NB4 (cell line): ENCODE data around the gene MUC15.

ENCODE experiments used
- DNase-seq: peaks from one replicate; pipeline ENCODE4 v3.0.0; 2010; ENCODE audit warnings: low read depth
- H3K4me3 ChIP-seq: one replicate; pipeline ENCODE4 v1.5.1; 2011; ENCODE audit warnings: mild to moderate bottlenecking, low read depth, low read length, moderate library complexity
- CTCF ChIP-seq: IDR thresholded peaks from one replicate; pipeline ENCODE4 v1.5.1; 2012; ENCODE audit warnings: low read depth, low read length
- MAX ChIP-seq: IDR thresholded peaks from 2 replicates; pipeline ENCODE4 v1.6.1; 2011; ENCODE audit warnings: low read depth, low read length
- MYC ChIP-seq: IDR thresholded peaks from 2 replicates; pipeline ENCODE4 v1.6.1; 2011; ENCODE audit warnings: low read depth, low read length
- POLR2A ChIP-seq: IDR thresholded peaks from 2 replicates; pipeline ENCODE4 v1.6.1; 2011; ENCODE audit warnings: mild to moderate bottlenecking; ENCODE audit not compliant: insufficient read length; ENCODE audit errors: extremely low read depth

Gene MUC15

DNA sequence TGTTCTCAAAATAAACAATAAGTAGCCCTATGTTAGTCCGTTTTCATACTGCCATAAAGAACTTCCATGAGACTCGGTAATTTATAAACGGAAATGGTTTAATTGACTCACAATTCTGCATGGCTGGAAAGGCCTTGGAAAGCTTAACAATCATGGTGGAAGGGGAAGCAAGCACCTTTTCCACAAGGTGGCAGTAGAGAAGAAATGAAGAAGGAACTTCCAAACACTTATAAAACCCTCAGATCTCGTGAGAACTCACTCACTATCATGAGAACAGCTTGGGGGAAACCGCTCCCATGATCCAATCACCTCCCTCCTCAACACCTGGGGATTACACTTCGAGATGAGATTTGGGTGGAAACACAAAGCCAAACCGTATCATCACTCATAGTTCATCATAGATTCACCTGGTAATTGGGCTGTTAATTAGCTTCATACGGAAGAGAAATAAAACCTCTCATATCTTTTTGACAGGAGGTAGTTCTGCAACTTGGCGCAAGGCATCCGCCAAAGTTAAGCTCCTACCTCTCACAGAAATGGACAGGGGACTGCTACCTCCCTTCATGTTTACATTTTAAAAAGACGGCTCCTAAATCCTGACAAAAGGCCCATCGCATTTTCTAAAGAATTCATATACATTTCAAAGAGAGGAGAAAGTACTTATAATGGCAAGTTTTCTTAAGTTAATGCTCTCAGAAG is 49.0 kb downstream of the MUC15 start:
- TF ChIP-seq POLR2A (no peak), MYC (no peak), MAX (no peak), CTCF (no peak)
- peak; percentile 39 for DNase-seq
- no peak overlapping the region for H3K4me3 ChIP-seq

GRCh38 chr11:26519469-26519868 is 52.6 kb downstream of the MUC15 start:
- H3K4me3 ChIP-seq = no peak overlapping the region
- DNase-seq = no peak
- no peak for TF ChIP-seq MYC
- TF ChIP-seq POLR2A = no peak
- no peak for TF ChIP-seq MAX
- TF ChIP-seq CTCF = no peak

- no peak for TF ChIP-seq CTCF
- no peak for TF ChIP-seq POLR2A
- TF ChIP-seq MYC = no peak
- TF ChIP-seq MAX = no peak
- no peak overlapping the region for H3K4me3 ChIP-seq
- DNase-seq = no peak
Measured at GRCh38 chr11:26512196-26512595, 59.9 kb downstream of the MUC15 start.

DNA sequence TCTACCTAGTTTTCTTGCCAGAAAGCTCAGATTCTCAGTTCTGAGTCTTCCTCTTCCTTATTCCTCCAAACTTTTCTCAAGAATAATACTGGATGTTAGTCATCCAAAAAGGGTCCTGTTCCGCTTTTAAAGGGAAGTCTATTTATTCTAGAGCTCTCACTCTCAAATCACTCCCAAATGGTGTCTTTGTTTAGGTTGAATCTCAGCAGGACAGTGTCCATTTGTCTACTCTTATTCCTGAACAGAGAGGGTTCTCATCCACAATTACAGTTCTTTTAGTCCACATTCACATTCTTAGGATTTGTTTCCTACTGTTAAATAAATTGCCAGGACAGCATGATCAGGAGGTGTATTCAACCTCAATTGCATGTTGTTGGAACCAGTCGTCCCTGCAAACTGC is 61.3 kb downstream of the MUC15 start:
- TF ChIP-seq MAX (no peak), POLR2A (no peak), CTCF (no peak), MYC (no peak)
- DNase-seq = no peak
- no peak overlapping the region for H3K4me3 ChIP-seq

GRCh38 chr11:26510164-26510563 is 61.9 kb downstream of the MUC15 start:
- no peak overlapping the region for H3K4me3 ChIP-seq
- TF ChIP-seq MYC (no peak), POLR2A (no peak), CTCF (no peak), MAX (no peak)
- no peak for DNase-seq
